Measurements from ENCODE around the gene ALPK1.

GRCh38 chr4:112377594-112378242 is 80.5 kb downstream of the ALPK1 start:
- no peak for TF ChIP-seq TCF7L2 (IDR thresholded peaks at IDR 0.05; ENCODE audit: borderline replicate concordance, low read depth, low read length)
- TF ChIP-seq ZBTB1 (tag by site-specific recombination; IDR thresholded peaks at IDR 0.05) = no peak
- TF ChIP-seq CTCF (tag by site-specific recombination; IDR thresholded peaks at IDR 0.05) = no peak
- TF ChIP-seq PRDM6 (tag by site-specific recombination; IDR thresholded peaks at IDR 0.05) = no peak
- TF ChIP-seq ZNF610 (tag by site-specific recombination; IDR thresholded peaks at IDR 0.05; ENCODE audit: borderline replicate concordance) = no peak
- TF ChIP-seq REST (tag by site-specific recombination; IDR thresholded peaks at IDR 0.05) = no peak
